Gastroesophageal sphincter (tissue), 3 donors: ENCODE results near the gene TSPAN14.

ENCODE experiments used
- CTCF ChIP-seq, 4 experiments: fragments of 200-600 bp in 2 of 4; fragments of 450-650 bp in 2 of 4; sonication (generic) in 1 of 4; IDR thresholded peaks; one replicate each; pipeline ENCODE4 v1.5.1; 2017 to 2019; ENCODE audit warnings: antibody characterized with exemption in 4 of 4, mild to moderate bottlenecking in 2 of 4, moderate library complexity in 2 of 4
- EP300 ChIP-seq: sonication (generic); formaldehyde crosslinking; IDR thresholded peaks from one replicate; pipeline ENCODE4 v1.6.1; 2017; ENCODE audit warnings: antibody characterized with exemption, mild to moderate bottlenecking
- POLR2AphosphoS5 ChIP-seq: sonication (generic); formaldehyde crosslinking; IDR thresholded peaks from one replicate; pipeline ENCODE4 v1.6.1; 2017; ENCODE audit warnings: antibody characterized with exemption

- TF ChIP-seq EP300: no peak
- TF ChIP-seq POLR2AphosphoS5: no peak
- no peak for TF ChIP-seq CTCF (IDR thresholded peaks at IDR 0.05)
Measured at GRCh38 chr10:80437227-80437626, 16.9 kb upstream of the TSPAN14 start.
